ENCODE results near the gene FAM168A.
A peak's percentile ranks its signal among the peaks of the same experiment; 100 is the strongest.

FAM168A gene

GRCh38 chr11:73420136-73420535 lies 177.8 kb downstream of the FAM168A start:
- no peak for DNase-seq

DNA sequence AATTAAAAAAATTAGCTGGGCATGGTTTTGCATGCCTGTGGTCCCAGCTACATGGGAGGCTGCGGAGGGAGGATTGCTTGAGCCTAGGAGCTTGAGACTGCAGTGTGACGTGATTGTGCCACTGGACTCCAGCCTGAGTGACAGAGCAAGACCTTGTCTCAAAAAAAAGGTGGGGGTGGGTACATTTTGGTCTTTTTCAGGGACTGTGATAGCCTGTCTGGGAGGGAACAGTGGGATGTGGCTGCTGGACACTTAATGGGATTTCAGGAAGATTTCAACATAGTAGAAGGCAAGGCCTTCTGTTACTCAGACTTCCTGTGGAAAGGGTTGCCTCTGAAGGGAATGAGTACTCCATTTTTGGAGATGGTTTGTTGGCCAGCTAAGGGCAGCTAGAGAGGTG lies 181.1 kb downstream of the FAM168A start:
- no peak for DNase-seq

- DNase-seq: no peak
Observed at GRCh38 chr11:73415854-73416615, 181.9 kb downstream of the FAM168A start.

DNA sequence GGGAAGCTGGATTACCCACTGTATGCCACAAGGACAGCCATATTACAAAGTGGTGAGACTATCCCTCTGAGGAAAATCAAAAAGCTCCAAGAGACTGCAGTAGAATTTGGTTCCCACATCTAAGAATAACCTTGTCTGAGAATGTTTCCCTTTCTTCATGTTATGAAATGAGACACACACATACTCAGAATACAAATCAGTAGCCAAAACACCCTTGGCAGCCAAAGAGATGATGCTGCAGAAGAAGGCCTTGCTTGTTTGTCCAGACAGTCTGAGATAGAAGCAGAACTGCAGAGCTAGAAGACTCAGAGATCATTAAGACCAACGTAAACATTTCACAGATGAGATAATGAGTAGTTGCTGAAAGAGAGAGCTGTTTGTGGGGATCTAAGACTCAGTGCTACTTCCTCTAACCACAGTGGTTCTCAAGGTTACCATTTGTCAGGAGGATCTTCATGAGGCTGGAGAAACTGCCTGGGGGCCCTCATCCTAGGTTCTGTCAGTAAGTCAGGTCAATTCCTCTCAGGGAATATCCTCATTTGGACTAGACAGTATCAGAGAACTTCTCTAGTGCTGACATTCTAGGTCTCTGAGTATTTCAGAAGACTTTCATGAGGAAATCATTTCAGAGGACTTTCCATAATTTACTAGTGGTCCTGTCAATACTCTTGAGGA lies 182.8 kb downstream of the FAM168A start:
- no peak for DNase-seq

GRCh38 chr11:73413256-73413655 lies 184.7 kb downstream of the FAM168A start:
- DNase-seq: no peak

- no peak for DNase-seq
Observed at GRCh38 chr11:73412308-73412707, 185.6 kb downstream of the FAM168A start.

DNA sequence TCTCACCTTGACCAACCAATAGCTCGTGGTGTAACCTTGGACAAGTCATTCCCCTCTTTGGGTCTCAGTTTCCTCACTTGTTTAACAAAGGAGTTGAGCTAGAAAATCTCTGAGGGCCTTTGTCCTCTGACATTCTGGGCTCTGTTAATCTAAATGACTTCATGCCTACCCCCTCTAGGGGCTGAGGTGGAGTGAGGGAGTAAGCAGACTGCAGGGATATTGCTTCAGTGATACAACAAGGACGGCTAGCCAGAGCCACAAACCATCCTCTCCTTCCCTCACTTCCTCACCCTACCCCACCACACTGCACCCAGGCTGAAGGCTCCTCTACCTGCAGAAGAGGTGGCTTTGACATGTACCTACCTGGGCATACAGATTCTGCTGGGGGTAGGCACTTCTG lies 186.9 kb downstream of the FAM168A start:
- no peak for DNase-seq

DNA sequence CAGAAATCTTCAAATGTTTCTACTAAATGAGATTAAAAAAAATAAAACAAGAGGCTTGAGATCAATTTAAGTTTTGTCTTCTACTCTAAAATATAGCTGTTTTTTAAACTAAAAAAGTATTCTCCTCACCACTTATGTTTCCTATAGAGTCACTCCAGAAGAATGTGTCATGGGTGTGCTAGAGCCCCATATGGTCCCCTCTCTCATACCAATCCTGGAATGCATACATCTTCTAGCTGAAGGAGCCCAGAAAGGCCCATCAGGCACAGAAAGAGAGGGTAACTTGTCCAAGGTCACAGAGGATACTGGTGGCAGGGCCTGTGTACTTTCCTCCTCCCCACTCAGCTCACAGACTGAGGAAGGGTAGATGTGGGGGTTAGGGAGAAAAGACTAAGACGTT lies 187.3 kb downstream of the FAM168A start:
- DNase-seq: no peak

- DNase-seq: no peak
Observed at GRCh38 chr11:73409431-73409830, 188.5 kb downstream of the FAM168A start.

DNA sequence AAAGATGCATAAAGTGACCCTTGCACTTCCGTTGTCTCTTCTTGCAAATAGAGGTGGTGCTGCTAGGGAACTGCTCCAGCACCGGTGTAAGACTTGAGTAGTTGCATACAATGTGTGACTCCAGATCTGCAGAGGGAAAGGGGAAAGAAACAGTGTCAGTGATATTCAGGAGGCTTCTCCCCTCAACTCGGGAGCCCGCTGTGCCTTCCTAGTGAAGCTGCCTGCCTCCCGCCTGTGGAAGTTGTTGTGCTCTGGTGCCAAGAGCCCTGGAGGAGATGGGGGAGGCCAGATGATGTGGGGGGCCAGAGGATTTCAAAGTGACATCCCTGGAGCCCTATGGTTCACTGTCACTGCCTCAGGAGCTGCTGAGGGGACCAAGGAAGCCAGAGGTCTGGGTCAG lies 191.3 kb downstream of the FAM168A start:
- DNase-seq: no peak

- DNase-seq: no peak
Observed at GRCh38 chr11:73406131-73406530, 191.8 kb downstream of the FAM168A start.

DNA sequence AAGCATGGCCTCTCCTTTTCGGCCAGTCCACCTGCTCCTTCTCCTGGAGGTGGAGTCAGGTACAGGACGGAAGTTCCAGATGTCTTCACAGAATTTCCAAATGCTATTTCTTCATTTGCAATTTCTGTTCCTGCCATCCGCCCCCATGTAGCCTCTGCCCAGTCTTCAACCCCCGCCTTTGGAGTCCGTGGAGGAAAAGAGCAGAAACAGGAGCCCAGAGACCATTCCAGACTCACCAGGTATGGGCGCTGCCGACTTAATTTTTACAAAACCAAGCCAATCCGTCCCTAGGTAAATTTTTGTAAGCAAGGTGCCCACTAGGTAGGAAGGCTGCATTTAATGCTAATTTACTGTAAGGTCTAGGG lies 192.8 kb downstream of the FAM168A start:
- DNase-seq: no peak

DNA sequence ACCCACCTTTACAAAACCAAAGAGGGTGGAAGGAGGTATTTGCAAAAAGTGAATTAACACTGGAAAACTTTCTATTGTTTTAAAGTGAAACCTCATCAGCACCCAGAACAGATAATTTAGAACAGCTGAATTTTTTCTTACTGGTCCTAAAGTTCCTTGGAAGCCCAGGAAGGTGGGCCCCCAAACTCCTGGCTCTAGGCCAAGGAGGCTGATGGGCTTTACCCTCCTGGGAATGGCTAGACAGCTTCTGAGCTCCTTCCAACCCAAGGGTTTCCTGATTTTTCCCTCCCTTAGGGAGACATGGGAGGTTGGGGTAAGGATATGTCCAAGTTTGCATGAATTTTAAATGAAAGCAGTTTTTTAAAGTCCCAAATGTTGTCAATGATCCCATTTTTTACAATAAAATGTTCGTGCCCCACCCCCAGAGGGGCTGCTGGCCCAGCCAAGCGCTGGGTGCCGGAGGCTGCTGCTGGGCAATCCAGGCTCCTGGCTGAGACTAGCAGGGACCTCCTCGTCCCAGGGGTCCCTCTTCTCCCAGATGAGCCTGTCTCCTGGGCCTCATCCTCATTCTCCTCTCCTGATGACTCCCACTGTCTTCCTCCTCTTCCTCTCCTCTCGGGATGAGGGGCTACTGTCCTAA lies 193.3 kb downstream of the FAM168A start:
- no peak for DNase-seq

- DNase-seq: peak; percentile 5
Observed at GRCh38 chr11:73404048-73404447, 193.9 kb downstream of the FAM168A start.

GRCh38 chr11:73403541-73403940 lies 194.4 kb downstream of the FAM168A start:
- DNase-seq: no peak

- DNase-seq: no peak
Observed at GRCh38 chr11:73402834-73403185, 195.1 kb downstream of the FAM168A start.

- DNase-seq: no peak
Observed at GRCh38 chr11:73401924-73402833, 195.7 kb downstream of the FAM168A start.

- no peak for DNase-seq
Observed at GRCh38 chr11:73401217-73401923, 196.5 kb downstream of the FAM168A start.

DNA sequence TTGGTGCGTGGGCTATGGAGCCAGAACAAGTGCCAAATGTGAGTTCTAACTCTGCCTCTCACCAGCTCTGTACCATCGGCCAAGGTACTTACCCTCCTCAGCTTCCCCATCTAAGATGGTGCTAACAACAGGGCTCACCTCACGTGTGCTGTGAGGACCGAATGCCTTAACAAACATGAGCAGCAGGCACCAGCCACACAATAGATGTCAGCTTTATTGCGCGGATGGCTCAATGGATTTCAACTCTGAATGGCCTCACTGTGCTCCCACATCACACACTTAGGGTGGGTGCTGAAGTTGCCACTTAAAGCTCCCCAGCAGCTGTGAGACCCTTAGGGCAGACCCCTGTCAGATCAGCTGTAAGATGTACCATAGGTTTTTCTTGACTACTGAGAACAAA lies 197.6 kb downstream of the FAM168A start:
- no peak for DNase-seq

- no peak for DNase-seq
Observed at GRCh38 chr11:73399636-73400035, 198.3 kb downstream of the FAM168A start.

DNA sequence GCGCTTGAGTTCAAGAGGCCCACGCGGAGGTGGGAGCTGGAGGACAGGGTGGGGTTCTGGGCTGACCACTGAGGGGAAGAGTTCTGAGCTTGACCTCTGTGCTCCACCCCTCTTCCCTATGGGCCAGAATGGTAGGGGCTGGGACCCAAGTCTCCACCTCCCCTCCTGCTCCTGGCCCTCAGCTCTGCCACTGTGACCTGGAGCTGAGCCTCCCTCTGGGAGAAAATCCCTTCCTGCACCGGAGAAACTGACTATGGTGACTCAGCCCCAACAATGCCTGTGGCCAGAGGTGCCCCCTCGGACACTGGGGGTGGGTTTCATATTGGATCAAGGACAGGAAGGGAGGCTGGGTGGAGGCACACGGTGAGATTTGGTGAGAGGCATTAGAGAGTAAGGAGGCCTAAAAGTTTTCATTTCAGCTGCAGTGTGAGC lies 198.7 kb downstream of the FAM168A start:
- DNase-seq: no peak

GRCh38 chr11:73398721-73399120 lies 199.2 kb downstream of the FAM168A start:
- no peak for DNase-seq

DNA sequence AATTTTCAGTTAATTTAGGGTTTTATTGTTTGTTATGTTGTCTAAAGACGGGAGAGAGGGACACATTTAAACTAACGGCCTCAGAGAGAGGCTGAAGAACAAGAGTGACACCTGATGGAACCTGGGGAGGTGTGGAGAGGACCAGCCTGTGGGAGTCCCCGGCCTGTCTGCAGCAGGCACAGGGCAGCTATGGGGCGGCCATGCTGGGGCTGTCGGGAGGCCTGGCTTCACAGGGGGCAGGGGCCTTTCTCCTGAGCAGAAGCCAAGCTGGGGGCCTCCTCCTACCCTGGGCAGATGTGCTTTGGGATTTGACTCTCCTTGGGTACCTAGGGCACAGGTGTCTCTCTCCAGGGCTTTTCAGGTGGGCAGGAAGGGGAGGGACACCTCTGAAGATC lies 199.8 kb downstream of the FAM168A start:
- DNase-seq: no peak

All from NCI-H1694 treated with DMSO at 0.1 percent for 48 hours (cell line).